GM06990 (cell line): ENCODE measurements around the gene MAML1.

ENCODE experiments used
- DNase-seq: peaks from one replicate; pipeline ENCODE4 v3.0.0-alpha.2; 2011; ENCODE audit not compliant: insufficient read length; ENCODE audit errors: extremely low read depth
- H3K27me3 ChIP-seq: replicated peaks from 2 replicates; pipeline ENCODE4 v1.6.0; 2011; ENCODE audit warnings: low read length; ENCODE audit not compliant: control insufficient read depth, insufficient read depth
- H3K36me3 ChIP-seq: 2 replicates; pipeline ENCODE4 v1.5.1; 2011; ENCODE audit warnings: low read length; ENCODE audit not compliant: control insufficient read depth, insufficient read depth
- H3K4me3 ChIP-seq: replicated peaks from 2 replicates; pipeline ENCODE4 v1.5.1; 2011; ENCODE audit warnings: low read depth, mild to moderate bottlenecking, control low read depth, low read length
- CTCF ChIP-seq: IDR thresholded peaks from 2 replicates; pipeline ENCODE4 v1.5.1; 2011; ENCODE audit warnings: low read length, control low read depth, mild to moderate bottlenecking, inconsistent platforms; ENCODE audit not compliant: insufficient read depth, poor library complexity, severe bottlenecking

The MAML1 gene

GRCh38 chr5:179697993-179698934, 34.4 kb upstream of the MAML1 start:
- no peak for TF ChIP-seq CTCF
- peak; percentile 99 for DNase-seq
- H3K4me3 ChIP-seq = peak overlapping the region; percentile 92
- H3K27me3 ChIP-seq = no peaks in the 10 kb centered on the region
- H3K36me3 ChIP-seq = peaks cover 6% of the 10 kb centered on the region

DNA sequence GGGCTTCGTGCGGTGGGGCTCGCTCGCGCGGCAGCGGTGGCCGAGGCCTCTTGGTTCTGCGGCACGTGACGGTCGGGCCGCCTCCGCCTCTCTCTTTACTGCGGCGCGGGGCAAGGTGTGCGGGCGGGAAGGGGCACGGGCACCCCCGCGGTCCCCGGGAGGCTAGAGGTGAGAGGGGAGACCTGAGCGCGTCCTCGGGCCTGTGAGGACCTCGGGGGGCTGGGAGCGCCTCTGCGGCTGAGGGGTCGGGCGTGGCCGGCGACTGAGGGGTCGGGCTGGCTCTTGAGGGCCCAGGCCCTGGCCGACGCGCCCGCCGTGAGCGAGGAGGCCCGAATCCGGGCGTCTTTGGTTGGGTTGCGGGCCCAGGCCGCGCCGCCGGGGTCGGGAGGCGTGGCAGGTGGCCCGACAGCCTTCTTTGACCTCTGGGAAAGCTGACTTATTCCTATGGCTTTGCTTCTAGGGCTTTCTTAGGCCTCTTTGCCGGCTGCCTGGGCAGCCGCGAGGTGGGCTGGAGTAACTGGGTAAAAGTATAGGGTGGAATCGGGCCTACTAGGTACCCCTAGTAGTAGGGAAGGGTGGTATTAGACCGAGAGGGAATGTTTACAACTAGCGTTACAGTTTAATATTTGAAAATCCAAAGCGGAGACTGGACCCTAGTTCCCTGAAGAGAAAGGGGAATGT, 33.5 kb upstream of the MAML1 start, which contains the start of gene CANX:
CANX (plus strand) TSS at position 33 of the 681 bp plus-strand sequence. CDS start 6,715 bp downstream, outside the sequence.
- H3K36me3 ChIP-seq = peaks cover 6% of the 10 kb centered on the region
- no peak for TF ChIP-seq CTCF
- peak within 1 kb of the TSS; percentile 92 for H3K4me3 ChIP-seq
- DNase-seq = no peak
- H3K27me3 ChIP-seq = no peaks in the 10 kb centered on the region

GRCh38 chr5:179699616-179700237, 32.9 kb upstream of the MAML1 start:
- peaks cover 6% of the 10 kb centered on the region for H3K36me3 ChIP-seq
- H3K4me3 ChIP-seq = peak overlapping the region; percentile 92
- H3K27me3 ChIP-seq = no peaks in the 10 kb centered on the region
- peak; percentile 8 for DNase-seq
- no peak for TF ChIP-seq CTCF

DNA sequence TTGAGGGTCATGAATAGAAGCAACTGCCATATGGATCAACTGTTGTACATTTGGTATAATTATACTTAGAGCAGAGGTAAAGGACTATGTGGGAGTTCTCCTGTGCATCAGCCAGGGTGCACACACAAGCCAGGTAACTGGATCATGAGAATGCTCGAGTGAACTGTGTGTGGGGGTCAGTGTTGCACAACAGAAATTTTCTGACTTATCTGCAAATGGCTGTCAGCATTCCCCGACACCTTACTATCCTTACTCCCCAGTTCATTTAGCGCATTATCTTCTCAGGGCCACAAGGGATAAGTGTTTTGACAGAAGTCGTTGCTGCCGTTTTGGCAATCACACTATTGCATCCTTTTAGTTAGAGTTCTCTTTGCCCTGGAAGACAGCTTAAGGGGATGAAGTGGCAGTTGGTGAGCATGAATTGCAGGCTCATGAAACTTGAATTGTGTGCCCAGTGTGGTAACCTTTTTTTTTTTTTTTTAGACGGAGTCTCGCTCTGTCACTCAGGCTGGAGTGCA, 32.2 kb upstream of the MAML1 start:
- no peak for TF ChIP-seq CTCF
- DNase-seq = no peak
- H3K4me3 ChIP-seq = peak overlapping the region; percentile 92
- no peaks in the 10 kb centered on the region for H3K27me3 ChIP-seq
- H3K36me3 ChIP-seq = peaks cover 6% of the 10 kb centered on the region

- no peak for TF ChIP-seq CTCF
- no peak overlapping the region for H3K4me3 ChIP-seq
- H3K36me3 ChIP-seq = peaks cover 20% of the 10 kb centered on the region
- no peak for DNase-seq
- H3K27me3 ChIP-seq = no peaks in the 10 kb centered on the region
Measured at GRCh38 chr5:179716286-179716685, 16.3 kb upstream of the MAML1 start.
